SIG-M5 (cell line): ENCODE results near the gene MYO1D.

Source experiments
- DNase-seq: peaks from one replicate; lab custom pipeline; 2025; lab: John Stamatoyannopoulos, UW

The MYO1D gene

GRCh38 chr17:32819035-32819434 is 57.9 kb downstream of the MYO1D start:
- no peak for DNase-seq

- DNase-seq: no peak
Observed at GRCh38 chr17:32815460-32815859, 61.5 kb downstream of the MYO1D start.

- DNase-seq: no peak
Observed at GRCh38 chr17:32814836-32815235, 62.1 kb downstream of the MYO1D start.

GRCh38 chr17:32813021-32813420 is 63.9 kb downstream of the MYO1D start:
- DNase-seq: no peak

- no peak for DNase-seq
Observed at GRCh38 chr17:32810690-32811089, 66.2 kb downstream of the MYO1D start.

- no peak for DNase-seq
Observed at GRCh38 chr17:32807577-32807976, 69.3 kb downstream of the MYO1D start.

- no peak for DNase-seq
Observed at GRCh38 chr17:32806646-32807045, 70.3 kb downstream of the MYO1D start.

GRCh38 chr17:32805029-32805976 is 71.6 kb downstream of the MYO1D start:
- DNase-seq: no peak

- no peak for DNase-seq
Observed at GRCh38 chr17:32803544-32803943, 73.4 kb downstream of the MYO1D start.

- no peak for DNase-seq
Observed at GRCh38 chr17:32802306-32802705, 74.6 kb downstream of the MYO1D start.

- DNase-seq: no peak
Observed at GRCh38 chr17:32801641-32802040, 75.3 kb downstream of the MYO1D start.

- DNase-seq: no peak
Observed at GRCh38 chr17:32801193-32801592, 75.7 kb downstream of the MYO1D start.

GRCh38 chr17:32798938-32799337 is 78.0 kb downstream of the MYO1D start:
- DNase-seq: no peak

- no peak for DNase-seq
Observed at GRCh38 chr17:32795339-32795979, 81.5 kb downstream of the MYO1D start.

GRCh38 chr17:32794533-32795246 is 82.2 kb downstream of the MYO1D start:
- no peak for DNase-seq

GRCh38 chr17:32793841-32794240 is 83.1 kb downstream of the MYO1D start:
- DNase-seq: no peak

GRCh38 chr17:32792207-32792606 is 84.7 kb downstream of the MYO1D start:
- DNase-seq: no peak

- no peak for DNase-seq
Observed at GRCh38 chr17:32786169-32786568, 90.8 kb downstream of the MYO1D start.

- DNase-seq: no peak
Observed at GRCh38 chr17:32784113-32784512, 92.8 kb downstream of the MYO1D start.

- no peak for DNase-seq
Observed at GRCh38 chr17:32783602-32784001, 93.3 kb downstream of the MYO1D start.

GRCh38 chr17:32780721-32781120 is 96.2 kb downstream of the MYO1D start:
- DNase-seq: no peak

GRCh38 chr17:32777922-32778321 is 99.0 kb downstream of the MYO1D start:
- DNase-seq: no peak

GRCh38 chr17:32777436-32777835 is 99.5 kb downstream of the MYO1D start:
- DNase-seq: no peak
